ENCODE results near the gene CTNNBL1.

Gene CTNNBL1

DNA sequence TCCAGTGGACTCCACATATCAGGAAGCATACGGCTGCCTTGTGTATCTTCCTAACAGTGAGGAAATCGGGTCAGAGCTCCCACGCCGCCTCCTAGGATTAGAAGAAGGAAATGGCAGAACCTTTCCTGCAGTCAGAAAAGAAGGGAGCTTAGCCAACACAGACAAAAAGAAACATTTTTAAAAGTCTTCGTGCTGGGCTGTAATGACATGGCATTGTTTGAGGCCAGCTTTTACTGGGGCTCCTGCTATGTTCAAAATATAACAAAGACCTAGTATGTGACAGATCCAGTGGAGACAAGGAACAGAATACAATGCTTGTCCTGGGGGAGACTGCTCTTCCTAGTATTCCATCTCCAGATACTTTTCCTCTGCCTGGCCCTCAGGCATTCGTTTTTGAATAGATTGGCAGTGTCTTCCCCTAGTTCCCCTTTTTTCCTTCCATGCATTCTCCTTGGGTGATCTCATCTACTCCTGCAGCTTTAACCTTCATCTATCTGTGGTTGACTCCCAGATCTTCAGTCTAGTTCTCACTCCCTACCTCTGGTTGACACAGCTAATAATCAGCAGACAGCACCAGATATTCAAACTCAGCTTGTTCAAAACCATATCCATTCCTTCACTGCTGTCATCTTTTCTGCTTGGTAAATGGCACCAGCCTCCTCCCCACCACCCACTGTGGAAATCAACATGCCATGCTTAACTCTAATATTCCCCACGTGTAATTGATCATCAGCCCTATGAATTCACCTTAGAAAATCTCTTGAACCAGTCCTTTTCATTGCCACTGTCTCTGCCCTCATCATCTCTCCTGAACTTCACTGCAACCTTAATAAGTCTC is 114.6 kb downstream of the CTNNBL1 start:
- no peak overlapping the region for H3K4me3 Mint-ChIP-seq
- no peaks in the 10 kb centered on the region for H3K27me3 Mint-ChIP-seq
- no peak for DNase-seq
- no peaks in the 10 kb centered on the region for H3K4me1 Mint-ChIP-seq (ENCODE audit: low read depth)
- H3K27ac Mint-ChIP-seq: no peak overlapping the region
- peaks cover 80% of the 10 kb centered on the region for H3K36me3 Mint-ChIP-seq (ENCODE audit: low read depth)
- no peaks in the 10 kb centered on the region for H3K9me3 Mint-ChIP-seq

DNA sequence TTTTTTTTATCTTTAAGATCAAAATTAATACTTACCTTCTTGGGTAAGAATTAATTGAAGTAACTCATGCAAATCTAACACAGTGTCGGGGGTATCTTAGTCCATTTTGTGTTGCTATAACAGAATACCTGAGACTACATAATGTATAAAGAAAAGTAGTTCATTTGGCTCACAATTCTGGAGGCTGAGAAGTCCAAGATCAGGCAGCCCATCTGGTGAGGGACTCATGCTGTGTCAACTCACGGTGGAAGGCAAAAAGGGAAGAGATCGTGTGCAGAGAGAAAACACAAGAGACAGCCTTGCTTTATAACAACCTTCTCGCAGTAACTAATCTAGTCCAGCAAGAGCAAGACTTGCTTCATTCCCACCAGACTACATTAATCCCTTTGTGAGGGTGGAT is 116.2 kb downstream of the CTNNBL1 start:
- Mint-ChIP-seq H3K36me3 (ENCODE audit: low read depth) (peaks cover 64% of the 10 kb centered on the region), H3K27ac (no peak overlapping the region), H3K27me3 (no peaks in the 10 kb centered on the region), H3K9me3 (no peaks in the 10 kb centered on the region), H3K4me1 (ENCODE audit: low read depth) (peaks cover 3% of the 10 kb centered on the region), H3K4me3 (no peak overlapping the region)
- no peak for DNase-seq

DNA sequence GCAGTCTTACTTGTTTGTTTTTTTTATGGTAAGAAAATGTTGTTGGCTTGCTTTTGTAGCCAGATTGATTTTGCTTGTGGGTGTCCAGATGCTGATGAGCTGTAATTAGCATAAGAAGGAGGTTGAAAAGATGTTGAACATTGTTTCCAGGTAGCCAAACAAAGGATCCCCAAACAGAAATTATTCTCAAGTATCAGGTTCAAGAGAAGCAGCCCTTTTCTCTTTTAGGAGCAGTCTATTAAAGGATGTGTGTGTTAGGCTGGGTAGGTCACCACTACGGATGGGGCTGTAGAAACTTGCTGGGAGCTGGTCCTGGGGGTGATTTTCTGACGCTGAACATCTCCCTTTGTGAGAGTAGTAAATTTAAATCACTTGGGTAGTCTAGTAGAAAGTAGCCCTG is 122.2 kb downstream of the CTNNBL1 start:
- Mint-ChIP-seq H3K27ac (no peak overlapping the region), H3K9me3 (no peaks in the 10 kb centered on the region), H3K36me3 (ENCODE audit: low read depth) (peaks cover 19% of the 10 kb centered on the region), H3K4me3 (no peak overlapping the region), H3K4me1 (ENCODE audit: low read depth) (peaks cover 4% of the 10 kb centered on the region), H3K27me3 (no peaks in the 10 kb centered on the region)
- DNase-seq: no peak

DNA sequence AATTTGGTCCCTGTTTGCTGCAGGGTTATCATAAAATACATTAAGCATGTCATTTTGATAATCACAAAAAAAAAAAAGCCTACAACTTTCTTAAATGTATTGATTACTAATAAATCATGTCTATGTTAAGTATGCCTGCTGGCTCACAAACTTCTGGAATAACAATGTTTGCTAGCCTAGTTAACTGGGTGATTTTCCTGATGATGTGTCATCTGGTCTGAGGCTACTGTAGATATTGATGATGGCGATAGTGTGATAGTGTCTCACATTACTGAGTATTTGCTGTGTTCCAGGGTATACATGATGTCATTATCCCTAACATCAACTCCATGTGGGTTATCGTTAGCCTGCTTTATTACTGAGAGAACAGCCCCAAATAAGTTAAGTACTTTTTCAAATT is 122.9 kb downstream of the CTNNBL1 start:
- Mint-ChIP-seq H3K27ac (no peak overlapping the region), H3K9me3 (no peaks in the 10 kb centered on the region), H3K27me3 (no peaks in the 10 kb centered on the region), H3K4me3 (no peak overlapping the region), H3K4me1 (ENCODE audit: low read depth) (peaks cover 4% of the 10 kb centered on the region), H3K36me3 (ENCODE audit: low read depth) (peaks cover 12% of the 10 kb centered on the region)
- DNase-seq: no peak

DNA sequence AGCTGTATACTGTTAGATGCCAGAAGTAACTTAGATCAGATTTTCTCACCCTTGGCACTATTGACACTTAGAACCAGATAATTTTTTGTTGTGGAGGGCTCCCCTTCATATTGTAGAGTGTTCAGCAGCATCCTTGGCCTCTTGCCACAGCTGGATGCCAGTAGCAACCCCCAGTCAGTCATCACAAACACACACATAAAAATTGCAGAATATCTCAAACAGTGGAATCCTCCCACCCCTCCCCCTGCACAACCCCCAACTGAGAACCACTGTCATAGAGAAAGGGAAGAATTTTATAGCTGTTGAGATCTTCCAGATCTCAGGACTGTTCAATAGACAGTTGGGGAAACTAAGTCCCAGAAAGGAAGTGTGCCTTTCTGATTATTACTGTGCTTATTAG is 127.9 kb downstream of the CTNNBL1 start:
- Mint-ChIP-seq H3K36me3 (ENCODE audit: low read depth) (peaks cover 22% of the 10 kb centered on the region), H3K4me1 (ENCODE audit: low read depth) (peaks cover 7% of the 10 kb centered on the region), H3K4me3 (no peak overlapping the region), H3K27ac (no peak overlapping the region), H3K27me3 (no peaks in the 10 kb centered on the region), H3K9me3 (no peaks in the 10 kb centered on the region)
- DNase-seq: no peak

DNA sequence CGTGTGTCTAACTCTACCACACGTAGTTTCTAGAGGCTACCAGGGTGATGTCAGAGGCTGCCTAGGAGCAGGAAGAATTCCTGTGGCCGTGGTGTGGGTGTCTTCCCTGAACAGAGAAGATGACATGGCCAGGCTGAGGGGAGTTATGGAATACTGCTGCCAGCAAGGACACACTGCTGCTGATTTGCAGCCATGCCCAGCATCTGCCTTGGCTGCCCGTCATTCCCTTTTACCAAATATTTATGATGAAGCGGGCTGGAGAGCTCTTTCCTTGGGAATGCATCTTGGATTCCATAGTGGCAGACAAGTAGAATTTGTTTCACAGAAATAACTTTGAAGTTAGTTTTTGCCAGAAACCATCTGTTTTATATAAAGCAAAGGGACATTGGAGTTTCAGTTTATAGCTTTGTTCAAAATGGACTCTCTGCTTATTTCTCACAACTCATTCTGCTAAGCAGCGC is 128.3 kb downstream of the CTNNBL1 start:
- no peak for DNase-seq
- peaks cover 22% of the 10 kb centered on the region for H3K36me3 Mint-ChIP-seq (ENCODE audit: low read depth)
- peak overlapping the region; percentile 12 for H3K27ac Mint-ChIP-seq
- H3K9me3 Mint-ChIP-seq: no peaks in the 10 kb centered on the region
- peaks cover 7% of the 10 kb centered on the region for H3K4me1 Mint-ChIP-seq (ENCODE audit: low read depth)
- no peak overlapping the region for H3K4me3 Mint-ChIP-seq
- no peaks in the 10 kb centered on the region for H3K27me3 Mint-ChIP-seq

DNA sequence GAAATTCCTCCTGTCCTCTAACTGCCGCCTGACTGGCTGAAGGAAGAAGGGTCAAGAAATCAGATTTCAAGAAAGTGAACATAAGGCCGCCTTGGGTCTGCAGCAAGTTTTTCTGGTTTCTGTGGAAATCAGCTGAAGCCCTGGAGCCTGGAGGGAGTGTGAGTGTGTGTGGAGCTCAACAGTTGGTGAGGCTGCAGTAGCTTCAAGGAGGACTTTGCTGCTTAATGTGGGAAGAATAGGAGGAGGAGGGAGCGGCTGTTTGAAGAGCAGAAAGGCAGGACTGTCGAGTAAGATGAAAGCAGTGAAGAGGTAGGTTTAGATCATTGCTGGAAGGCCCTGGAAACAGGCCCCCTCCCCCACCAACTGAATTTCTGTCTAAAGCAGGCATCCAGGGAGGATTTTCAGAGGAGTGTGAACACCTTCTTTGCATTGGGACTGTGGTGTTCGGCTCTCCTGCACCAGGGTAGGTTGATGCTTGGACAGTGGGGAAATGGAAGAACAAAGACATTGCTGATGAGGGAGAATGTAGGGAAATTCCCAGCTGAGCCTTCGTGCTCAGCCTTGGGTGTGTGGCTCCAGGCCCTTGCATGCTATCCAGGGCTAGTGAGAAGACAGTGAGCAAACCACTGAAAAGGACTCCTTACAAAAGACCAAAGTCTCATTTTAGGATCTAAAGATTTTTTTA is 129.6 kb downstream of the CTNNBL1 start:
- Mint-ChIP-seq H3K27ac (no peak overlapping the region), H3K27me3 (no peaks in the 10 kb centered on the region), H3K9me3 (no peaks in the 10 kb centered on the region), H3K36me3 (ENCODE audit: low read depth) (peaks cover 22% of the 10 kb centered on the region), H3K4me3 (no peak overlapping the region), H3K4me1 (ENCODE audit: low read depth) (peaks cover 7% of the 10 kb centered on the region)
- DNase-seq: no peak

DNA sequence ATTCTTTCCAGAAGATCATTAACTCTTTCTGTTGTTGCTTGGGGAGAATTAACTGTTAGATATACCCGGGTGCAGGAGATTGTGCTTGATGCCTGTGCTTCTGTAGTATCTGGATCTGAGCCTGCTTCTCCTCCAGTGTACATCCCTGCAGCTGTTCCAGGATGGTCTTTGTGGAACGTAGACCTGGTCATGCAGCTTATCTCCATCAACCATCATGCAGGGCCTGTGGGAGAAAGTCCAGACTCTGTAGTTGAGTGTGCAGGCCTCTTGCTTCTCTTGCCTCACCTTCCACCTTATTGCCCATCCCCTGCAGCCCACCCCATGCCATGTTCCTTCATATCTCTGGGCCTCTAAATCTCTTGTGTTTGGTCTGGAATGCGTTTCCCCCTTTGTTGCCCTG is 133.8 kb downstream of the CTNNBL1 start:
- no peaks in the 10 kb centered on the region for H3K9me3 Mint-ChIP-seq
- no peak overlapping the region for H3K27ac Mint-ChIP-seq
- H3K4me1 Mint-ChIP-seq (ENCODE audit: low read depth): peaks cover 7% of the 10 kb centered on the region
- H3K36me3 Mint-ChIP-seq (ENCODE audit: low read depth): peaks cover 21% of the 10 kb centered on the region
- H3K4me3 Mint-ChIP-seq: no peak overlapping the region
- no peak for DNase-seq
- H3K27me3 Mint-ChIP-seq: no peaks in the 10 kb centered on the region

DNA sequence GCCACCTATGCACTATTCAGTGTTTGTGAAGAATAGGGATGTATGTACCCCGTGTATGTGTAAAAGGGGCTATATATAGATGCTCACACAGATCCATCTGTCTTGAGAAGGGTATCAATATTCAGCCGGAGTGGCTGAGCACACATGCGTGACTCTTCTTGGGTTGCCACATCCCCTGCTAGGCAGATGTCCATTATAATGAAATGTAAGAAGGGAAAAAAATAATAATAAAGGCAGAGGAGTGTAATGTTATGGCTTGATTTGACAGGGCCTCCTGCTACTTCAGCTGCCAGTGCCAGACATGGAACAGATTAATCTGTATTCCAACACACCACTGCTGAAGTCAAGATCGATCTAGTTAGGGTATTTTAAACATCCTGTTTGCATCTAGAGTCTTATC is 134.9 kb downstream of the CTNNBL1 start:
- peaks cover 23% of the 10 kb centered on the region for H3K36me3 Mint-ChIP-seq (ENCODE audit: low read depth)
- no peak overlapping the region for H3K4me3 Mint-ChIP-seq
- no peak overlapping the region for H3K27ac Mint-ChIP-seq
- no peak for DNase-seq
- H3K9me3 Mint-ChIP-seq: no peaks in the 10 kb centered on the region
- H3K27me3 Mint-ChIP-seq: no peaks in the 10 kb centered on the region
- H3K4me1 Mint-ChIP-seq (ENCODE audit: low read depth): no peaks in the 10 kb centered on the region

DNA sequence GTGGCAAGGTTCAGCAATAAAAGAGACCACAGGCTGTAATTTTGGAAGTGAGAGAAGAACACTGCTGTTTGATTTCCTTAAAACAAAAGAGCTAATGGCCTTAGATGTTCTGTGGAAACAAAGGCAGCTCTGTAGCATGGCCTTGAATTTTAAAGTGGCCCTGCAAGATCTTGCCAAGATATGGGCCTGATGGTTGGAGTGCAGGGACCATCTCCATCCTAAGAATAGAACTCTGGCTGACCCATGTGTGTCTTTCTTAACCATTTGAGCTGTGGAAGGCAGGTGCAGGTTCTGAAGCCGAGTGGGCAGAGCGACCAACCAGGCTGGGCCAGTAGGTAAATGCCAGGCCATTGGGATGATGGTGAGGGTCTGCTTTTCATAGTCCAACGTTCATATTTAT is 135.3 kb downstream of the CTNNBL1 start:
- Mint-ChIP-seq H3K4me3 (no peak overlapping the region), H3K27me3 (no peaks in the 10 kb centered on the region), H3K9me3 (no peaks in the 10 kb centered on the region), H3K27ac (no peak overlapping the region), H3K4me1 (ENCODE audit: low read depth) (no peaks in the 10 kb centered on the region), H3K36me3 (ENCODE audit: low read depth) (peaks cover 23% of the 10 kb centered on the region)
- no peak for DNase-seq

DNA sequence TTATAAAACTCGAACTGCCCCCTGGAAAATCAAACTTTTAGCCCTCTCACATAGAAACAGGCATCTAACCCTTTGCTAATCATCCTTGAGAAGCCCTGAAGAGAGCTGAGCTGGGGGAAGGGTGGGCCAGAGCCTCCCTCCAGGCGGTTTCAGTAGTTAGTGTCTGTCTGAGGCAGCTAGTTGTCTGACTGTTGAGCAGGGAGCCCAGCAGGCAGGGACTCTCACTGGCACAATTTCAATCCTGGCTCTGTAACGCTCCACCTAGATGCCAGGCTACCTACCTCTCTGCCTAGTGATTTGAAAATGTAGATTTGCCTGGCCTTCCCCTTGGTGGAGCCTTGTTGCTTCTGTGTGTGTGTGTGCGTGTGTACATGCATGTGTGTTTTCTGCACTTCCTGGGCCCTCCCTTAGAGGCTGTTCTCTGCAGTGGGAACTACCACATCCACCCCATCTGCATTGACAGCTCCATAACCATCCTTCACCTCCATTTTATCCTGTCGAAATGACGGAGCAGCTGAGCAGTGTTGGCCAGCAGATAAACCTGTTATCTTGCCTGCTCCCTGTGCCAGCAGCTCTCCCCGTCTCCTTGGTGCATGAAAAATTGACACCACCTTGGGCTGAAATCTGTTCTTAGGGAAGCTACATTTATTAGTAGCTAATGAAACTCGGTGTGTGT is 139.5 kb downstream of the CTNNBL1 start:
- Mint-ChIP-seq H3K9me3 (no peaks in the 10 kb centered on the region), H3K27me3 (no peaks in the 10 kb centered on the region), H3K36me3 (ENCODE audit: low read depth) (peaks cover 16% of the 10 kb centered on the region), H3K4me3 (no peak overlapping the region), H3K4me1 (ENCODE audit: low read depth) (peaks cover 2% of the 10 kb centered on the region), H3K27ac (no peak overlapping the region)
- no peak for DNase-seq

DNA sequence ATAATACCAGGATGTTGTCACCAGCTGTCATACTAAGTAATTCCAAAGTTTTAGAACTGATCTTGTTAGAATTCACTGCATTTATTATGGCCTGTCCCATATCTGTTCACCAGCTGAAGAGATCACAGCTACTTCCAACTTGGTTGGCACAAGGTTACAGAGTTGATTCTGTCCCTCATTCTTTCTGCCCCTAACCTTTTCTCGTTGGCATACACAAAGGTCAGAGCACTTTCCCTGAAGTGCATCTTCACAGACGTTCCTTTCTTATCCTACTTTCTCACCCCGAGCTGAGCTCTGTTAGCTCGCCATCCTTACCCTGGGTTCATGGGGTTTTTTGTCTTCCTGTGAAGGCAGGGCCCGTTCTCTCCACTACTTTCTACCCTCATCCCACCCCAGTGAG is 143.1 kb downstream of the CTNNBL1 start:
- Mint-ChIP-seq H3K4me1 (ENCODE audit: low read depth) (peaks cover 2% of the 10 kb centered on the region), H3K4me3 (no peak overlapping the region), H3K27me3 (no peaks in the 10 kb centered on the region), H3K27ac (no peak overlapping the region), H3K9me3 (no peaks in the 10 kb centered on the region), H3K36me3 (ENCODE audit: low read depth) (peaks cover 34% of the 10 kb centered on the region)
- DNase-seq: no peak

DNA sequence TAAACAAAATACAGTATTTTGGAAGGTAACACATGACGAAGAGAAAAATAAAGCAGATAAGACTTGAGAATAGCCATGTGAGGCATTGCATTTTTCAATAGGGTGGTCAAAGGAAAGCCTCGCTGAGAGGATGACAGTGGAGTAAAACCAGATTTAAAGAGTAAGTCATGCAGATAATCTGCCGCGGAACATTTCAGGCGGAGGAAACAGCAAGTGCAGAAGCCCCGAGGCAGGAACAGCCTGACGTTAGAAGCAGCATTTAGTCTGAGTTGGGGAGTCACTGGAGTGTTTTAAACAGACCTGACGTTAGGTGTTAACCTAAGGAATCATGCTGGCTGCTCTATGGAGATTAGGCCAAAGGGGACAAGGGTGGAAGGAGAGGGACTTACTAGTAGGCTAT is 144.1 kb downstream of the CTNNBL1 start:
- no peak for DNase-seq
- Mint-ChIP-seq H3K4me3 (no peak overlapping the region), H3K4me1 (ENCODE audit: low read depth) (peaks cover 2% of the 10 kb centered on the region), H3K27me3 (no peaks in the 10 kb centered on the region), H3K9me3 (no peaks in the 10 kb centered on the region), H3K27ac (no peak overlapping the region), H3K36me3 (ENCODE audit: low read depth) (peaks cover 36% of the 10 kb centered on the region)

DNA sequence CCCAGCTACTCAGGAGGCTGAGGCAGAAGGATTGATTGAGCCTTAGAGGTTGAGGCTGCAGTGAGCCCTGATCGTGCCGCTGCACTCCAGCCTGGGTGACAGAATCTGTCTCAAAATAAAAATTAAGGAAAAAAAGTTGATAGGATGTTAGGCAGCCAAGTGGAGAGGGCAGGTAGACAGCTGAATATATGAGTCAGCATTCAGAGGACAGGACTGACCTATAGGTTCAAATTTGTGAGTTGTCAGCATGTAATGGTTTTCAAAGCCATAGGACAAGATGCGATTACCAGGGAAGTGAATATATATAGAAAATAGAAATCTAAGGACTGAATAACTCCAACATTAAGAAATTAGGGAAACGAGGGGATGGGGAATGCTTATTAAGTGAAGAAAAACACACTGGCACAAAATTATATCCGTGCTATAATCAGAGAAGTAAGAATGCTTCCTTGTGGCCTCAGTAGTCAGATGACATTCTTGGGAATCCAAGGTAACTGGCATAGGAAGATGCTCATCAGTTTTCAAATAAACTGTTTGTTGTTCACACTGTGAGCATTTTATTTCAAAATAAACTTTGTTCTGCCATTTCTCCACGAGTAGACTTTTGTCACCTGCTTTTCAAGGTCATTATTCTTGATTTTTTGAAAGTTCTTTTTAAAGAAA is 145.1 kb downstream of the CTNNBL1 start:
- H3K4me3 Mint-ChIP-seq: no peak overlapping the region
- peaks cover 44% of the 10 kb centered on the region for H3K36me3 Mint-ChIP-seq (ENCODE audit: low read depth)
- H3K27me3 Mint-ChIP-seq: no peaks in the 10 kb centered on the region
- H3K27ac Mint-ChIP-seq: no peak overlapping the region
- peaks cover 2% of the 10 kb centered on the region for H3K4me1 Mint-ChIP-seq (ENCODE audit: low read depth)
- no peak for DNase-seq
- no peaks in the 10 kb centered on the region for H3K9me3 Mint-ChIP-seq
